Esophagus squamous epithelium (tissue), 4 donors: ENCODE results near the gene MTMR3.

ENCODE experiments used
- CTCF ChIP-seq, 6 experiments: fragments of 450-650 bp in 4 of 6; fragments of 200-600 bp in 2 of 6; sonication (generic) in 2 of 6; IDR thresholded peaks; one replicate each; pipeline ENCODE4 v1.5.1; 2016 to 2019; ENCODE audit warnings: antibody characterized with exemption in 6 of 6, mild to moderate bottlenecking in 4 of 6, moderate library complexity in 4 of 6
- POLR2A ChIP-seq, 4 donors: fragments of 450-650 bp; IDR thresholded peaks; one replicate each; pipeline ENCODE4 v1.6.1; 2017; ENCODE audit warnings: antibody characterized with exemption in 4 of 4, mild to moderate bottlenecking in 4 of 4, moderate library complexity in 3 of 4

GRCh38 chr22:29904020-29904419, 21.0 kb downstream of the MTMR3 start:
- TF ChIP-seq CTCF (IDR thresholded peaks at IDR 0.05) (no peak), POLR2A (IDR thresholded peaks at IDR 0.05) (no peak)
